Measurements from ENCODE around the gene ECHS1.

The ECHS1 gene

DNA sequence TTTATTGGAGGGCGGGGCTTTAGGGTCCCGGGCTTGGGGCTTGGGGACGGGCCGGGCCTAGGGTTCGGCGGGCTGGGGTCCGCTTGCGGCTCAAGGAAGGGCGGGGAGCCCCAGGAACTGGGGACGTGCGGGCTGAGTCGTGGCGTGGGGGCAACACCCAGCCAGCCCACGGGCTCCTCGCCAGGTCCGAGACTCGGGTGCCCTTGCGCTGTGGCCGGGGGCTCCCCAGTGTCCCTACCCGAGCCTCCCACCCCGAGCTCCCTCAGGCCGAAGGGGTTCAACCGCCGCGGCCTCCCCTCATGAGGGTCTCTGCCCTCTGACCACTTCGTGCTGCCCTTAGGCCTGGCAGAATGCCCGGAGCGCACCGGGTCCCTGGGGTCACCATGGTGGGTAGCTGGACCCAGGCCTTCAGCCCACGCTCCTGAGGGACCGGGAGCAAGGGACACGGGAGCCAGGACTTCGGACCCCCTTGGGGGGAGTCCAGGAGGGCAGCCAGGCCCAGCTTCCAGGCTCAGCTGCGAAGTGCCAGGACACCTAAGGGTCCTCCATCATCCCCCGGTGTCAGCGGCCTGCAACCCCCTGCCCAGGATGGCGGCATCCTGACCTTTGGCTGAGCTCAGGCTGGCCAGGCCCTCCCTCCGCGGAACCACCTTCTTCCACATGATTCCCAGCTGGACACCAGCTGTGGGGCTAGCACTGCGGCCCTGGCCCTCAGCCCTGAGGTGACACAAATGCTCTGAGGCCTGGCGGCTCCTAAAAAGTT, 14.8 kb downstream of the ECHS1 start:
- DNase-seq (ENCODE audit: low spot score) = no peak

DNA sequence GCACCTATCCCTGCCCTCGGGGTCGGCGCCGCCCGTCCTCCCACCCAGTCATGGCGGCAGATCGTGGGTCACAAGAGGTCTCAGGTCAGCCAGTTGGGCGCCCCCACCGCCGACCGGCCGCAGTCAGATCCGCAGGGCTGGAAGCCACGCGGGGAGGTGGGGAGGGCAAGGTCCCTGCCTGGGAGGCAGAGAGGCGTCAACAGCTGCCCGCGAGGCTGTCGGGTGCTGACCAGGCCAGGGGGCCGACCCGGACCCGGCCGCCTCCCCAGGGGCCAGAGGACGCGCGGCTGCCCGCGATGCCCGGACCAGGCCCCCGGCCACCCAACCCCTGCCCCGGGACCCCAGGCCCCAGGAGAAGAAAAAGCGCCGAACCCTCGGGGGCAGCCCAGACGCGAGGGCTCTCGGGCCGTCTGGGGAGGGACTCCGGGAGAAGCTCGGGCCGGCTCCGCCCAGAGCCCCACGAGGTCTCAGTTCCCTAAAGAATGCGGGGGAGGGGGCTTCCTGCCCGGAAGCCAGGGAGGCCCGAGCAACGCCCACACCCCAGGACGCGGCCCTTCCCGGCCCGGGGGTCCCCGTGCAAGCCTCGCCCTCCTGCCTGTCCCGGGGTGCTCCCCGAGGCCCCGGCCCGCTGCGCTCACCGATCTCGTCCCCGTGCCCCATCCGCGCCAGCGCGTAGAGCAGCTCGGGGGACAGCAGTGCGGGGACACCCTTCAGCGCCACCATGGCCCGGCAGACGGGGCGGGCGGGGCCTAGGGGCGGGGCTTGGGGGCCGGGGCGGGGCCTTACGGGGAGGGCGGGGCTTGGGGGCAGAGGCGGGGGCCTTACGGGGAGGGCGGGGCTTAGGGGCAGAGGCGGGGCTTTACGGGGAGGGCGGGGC, 15.6 kb downstream of the ECHS1 start, which contains the start of gene FUOM:
Gene FUOM, minus strand, starts transcription at position 735 of the 877 bp plus-strand sequence. Its CDS starts 12 bp downstream, at position 723.
- DNase-seq (ENCODE audit: low spot score) = no peak

DNA sequence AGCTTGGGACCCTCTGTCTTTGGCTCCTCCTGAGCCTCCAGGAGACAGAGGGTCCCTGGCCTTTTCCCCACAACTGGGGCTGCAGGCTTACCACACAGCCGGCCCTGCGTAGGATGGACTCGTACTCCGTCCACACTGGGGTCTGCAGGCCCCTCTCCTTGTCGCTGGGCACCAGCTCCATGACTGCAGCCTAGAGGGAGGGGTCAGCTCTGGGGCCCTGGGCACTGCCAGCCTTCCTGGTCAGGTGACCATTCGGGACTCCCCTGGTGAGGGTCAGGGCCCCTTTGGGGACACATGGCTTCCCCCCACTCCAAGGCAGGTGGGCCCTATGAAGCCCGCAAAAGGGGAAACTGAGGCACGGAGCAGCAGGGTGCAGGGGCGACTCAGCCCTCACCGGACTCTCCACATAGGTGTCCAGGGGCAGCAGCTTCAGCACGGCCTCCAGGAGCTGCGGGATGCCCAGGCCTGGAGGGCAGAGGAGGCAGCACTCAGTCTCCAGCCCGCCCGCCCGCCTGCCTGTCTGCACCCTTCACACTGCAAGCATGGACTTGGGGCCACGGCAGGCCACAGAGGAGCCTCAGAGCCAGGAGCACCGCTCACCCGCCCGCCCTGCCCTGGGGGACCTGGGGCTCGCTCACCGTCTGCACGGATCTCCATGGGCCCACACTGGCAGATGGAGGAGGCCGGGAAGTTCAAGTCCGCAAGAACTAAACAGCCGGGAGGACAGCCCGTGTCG, 16.4 kb downstream of the ECHS1 start:
- no peak for DNase-seq (ENCODE audit: low spot score)

DNA sequence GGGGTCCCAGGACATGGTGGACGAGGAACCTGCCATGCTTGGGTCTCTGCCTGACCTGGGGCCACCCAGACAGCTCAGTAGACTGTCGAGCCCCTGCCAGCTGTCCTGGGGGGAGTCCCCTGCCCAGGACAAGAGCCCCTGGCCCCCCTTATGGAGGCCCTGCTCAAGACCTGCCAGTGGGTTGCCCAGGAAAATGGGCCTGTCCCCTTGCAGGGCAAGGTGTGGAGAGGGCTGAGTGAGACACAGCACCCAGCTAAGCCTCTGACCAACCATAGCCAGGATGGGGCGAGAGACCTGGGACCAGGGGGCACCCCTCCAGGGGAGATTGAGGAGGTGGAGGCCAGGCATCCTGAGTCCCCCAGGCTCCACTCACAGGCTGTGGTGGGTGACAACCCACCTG, 17.2 kb downstream of the ECHS1 start:
- no peak for DNase-seq (ENCODE audit: low spot score)

DNA sequence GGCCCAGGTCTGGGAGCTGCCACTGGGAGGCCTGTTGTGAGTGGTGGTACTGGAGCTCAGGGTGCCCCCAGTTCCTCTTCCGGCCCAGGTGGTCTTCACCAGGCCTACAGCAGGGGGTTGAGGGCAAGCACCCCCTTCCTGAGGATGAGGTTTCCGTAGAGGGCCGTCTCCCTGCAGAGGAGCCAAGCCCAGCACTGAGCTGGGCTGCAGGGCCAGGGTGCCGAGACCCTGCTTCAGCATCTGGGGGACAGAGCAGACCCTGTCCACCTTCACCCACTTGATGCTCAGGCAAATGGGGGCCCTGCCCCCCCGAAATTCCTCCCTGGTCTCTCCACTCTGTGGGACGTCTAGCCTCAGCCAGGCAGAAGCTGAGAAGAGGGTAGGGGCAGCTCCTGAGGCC, 17.9 kb downstream of the ECHS1 start:
- no peak for DNase-seq (ENCODE audit: low spot score)

DNA sequence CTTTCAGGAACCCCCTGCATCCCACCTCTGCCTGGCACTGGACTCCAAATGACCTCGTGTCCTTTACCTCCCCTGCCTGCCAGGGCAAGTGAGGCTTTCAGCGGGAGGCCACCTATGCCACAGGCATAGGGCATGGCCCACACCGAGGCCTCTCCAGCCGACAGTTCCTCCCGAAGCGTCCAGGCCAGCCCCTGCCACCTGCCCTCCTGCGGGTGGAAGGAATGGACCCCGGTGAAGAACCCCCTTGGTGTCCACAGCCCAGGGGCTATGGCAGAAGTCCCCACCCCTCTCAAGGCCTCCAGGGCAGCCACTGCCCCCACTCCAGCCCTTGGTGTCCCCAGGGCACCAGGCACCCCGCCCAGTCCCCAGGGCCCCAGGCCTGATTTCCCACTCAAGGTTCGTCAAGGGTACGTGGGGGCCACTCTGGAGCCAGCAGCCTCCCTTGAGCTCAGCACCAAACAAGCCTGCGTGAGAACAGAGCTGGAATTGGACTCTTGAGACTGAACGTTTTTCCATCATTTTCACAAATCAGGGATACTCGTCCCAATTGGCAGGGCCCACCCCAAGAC, 18.4 kb downstream of the ECHS1 start:
- DNase-seq (ENCODE audit: low spot score) = no peak

DNA sequence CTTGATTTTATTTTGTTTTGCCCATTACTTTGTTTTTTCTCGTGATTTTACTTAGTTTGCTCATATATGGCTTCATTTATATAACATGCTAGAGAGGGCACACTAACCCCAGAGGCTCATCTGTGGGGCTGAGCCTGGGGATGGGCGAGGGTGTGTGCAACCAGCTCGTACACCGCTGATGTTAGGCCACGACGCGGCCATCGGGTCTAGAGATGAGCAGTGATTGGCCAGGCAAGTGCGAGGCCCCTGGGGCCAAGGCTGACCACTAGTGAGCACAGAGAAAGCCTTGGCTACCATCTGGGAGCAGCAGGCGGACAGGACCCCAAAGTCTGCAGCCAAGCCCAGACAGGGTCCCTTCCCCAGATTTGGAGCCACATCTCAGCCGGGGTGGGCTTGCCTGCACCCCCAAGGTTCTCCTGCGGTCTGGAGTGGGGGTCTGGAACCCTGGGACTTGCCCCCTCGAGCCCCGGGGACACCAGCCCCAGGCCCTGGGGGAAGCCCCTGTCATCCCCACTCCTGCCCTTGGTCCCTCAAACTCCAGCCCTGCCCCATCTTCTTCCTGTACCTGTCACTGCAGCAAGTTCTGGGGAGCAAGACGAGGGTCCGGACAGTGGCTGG, 19.1 kb downstream of the ECHS1 start:
- DNase-seq (ENCODE audit: low spot score) = no peak

DNA sequence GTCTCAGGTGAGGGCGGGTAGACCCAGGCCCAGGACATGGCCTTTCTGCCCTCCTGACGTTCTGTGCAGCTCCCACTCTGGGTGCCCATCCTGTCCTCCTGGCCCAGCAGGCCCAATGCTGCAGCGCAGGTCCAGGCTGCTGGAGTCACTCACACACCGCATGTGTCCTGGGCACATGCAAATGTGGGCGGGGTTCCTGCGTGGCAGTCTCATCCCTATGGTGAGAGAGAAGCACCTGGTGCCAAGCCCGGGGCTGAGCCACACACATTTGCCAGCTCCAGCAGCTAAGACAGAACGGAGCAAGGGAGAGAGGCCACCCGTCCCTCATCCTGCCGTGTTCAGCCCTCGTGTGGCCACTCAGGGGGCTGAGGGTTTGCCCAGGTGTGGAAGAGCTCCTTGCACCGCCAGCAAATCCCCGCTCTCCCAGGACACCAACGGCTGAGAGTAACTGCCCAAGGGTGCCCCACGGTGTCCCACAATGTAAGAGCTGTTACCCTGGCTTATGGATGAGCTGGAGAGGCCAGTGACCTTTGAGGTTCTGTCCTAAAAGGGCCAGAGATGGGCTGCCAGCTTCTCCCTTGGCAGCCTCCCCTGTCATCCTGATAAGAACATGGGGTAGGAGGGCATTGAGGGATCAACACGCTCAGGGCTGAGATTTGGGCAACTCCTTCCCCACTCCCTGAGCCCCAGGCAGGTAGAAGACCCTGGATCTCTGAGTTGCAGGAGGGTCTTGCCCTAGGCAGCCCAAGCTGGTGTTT, 19.8 kb downstream of the ECHS1 start:
- no peak for DNase-seq (ENCODE audit: low spot score)

DNA sequence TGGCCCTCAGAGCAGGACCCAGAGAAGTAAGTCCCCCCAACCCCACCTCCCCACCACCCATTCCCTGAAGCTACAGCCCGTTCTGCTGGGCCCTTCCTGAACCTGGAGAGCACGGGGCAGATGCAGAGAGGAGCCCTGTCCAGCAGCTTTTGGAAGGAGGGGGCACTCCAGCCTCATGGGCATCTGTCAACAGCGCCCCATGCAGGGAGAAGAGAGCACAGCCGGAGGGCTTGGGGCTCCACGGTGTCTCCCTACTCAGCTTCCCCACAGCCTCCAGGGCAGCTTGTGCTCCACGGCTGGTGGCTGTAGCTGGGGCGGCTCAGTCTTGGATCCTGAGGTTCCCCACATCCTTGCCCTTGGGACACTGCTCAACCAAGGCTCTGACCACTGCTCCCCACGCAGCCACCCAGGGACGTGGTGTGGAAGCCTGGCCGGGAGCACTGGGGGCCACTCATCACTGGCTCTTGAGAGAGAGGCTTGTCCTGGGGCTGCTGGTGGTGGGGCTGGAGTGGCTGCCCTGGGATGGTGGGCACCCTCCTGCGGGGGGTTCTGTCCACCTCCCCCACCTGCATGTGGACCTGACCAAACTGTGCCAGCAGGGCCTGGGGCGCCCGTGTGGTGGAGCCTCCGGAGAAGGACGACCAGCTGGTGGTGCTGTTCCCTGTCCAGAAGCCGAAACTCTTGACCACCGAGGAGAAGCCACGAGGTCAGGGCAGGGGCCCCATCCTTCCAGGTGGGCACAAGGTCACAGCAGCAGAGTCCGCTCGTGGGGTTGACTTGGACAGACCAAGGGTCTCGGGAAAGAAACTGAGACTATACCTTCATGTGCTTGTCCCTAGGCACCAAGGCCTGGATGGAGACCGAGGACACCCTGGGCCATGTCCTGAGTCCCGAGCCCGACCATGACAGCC, 21.5 kb downstream of the ECHS1 start:
- no peak for DNase-seq (ENCODE audit: low spot score)

DNA sequence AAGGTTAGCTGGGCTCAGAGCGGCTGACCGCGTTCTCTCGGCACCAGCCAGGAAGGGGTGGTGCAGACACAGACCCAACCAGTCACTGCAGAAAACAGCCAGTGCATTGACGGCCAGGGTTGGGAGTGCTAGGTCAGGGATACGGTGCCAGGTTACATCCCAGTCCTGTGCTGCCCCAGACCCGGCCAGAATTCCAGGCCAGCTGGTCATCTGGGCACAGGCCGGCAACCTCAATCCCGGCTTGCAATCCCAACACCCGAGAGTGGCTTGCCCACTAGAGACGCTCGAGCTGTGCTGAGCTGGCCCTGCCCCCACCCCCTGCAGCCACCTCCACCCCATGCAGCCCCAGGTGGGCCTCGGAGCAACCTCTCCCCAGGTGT, 22.2 kb downstream of the ECHS1 start:
- DNase-seq (ENCODE audit: low spot score) = no peak

DNA sequence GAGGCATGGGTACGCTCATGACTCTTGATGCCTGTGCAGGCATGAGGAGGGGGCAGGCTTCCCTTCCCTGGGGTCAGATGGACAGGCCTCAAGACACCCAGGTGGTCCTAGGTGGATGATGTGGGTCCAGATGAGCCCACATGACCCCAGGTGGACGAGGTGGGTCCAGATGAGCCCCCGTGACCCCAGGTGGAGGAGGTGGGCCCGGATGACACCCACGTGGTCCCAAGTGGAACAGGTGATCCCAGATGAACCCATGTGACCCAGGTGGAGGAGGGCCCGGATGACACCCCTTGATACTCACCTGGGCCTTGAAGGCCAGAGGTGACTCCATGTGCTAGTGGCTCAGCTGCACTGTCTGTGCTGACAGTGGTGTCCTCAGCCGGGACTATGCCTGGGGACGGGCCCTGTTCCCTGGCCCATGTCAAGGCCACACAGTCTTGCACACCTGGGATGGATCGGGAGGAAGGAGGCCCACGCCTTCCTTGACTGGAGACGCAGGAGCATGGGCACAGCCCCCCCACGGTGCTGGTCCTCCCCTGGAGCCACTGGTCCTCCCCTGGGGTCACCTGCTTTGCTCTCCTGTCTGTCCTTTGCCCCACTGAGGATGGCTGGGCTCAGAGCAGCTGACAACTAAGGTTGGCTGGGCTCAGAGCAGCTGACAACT, 22.7 kb downstream of the ECHS1 start:
- DNase-seq (ENCODE audit: low spot score) = no peak

DNA sequence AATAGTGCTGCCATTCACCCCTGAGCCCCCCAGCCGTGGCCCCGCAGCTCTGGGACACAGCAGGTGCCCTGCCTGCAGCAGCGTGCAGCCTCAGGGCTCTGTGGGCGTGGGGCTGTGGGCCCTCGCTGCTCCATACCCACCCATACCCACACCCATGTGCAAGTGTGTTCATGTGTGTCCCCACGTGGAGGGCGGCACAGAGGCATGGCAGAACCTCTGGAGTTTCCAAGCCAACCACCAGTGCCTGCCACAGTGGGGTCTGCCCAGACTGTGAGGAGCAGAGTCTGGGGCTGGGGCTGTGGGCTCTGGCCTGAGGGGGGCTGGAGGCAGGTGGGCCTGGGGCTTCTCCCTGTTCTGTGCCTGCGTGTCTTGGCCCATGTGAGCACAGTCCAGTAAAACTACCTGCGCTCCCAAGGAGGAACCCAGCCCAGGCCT, 23.6 kb downstream of the ECHS1 start:
- no peak for DNase-seq (ENCODE audit: low spot score)

DNA sequence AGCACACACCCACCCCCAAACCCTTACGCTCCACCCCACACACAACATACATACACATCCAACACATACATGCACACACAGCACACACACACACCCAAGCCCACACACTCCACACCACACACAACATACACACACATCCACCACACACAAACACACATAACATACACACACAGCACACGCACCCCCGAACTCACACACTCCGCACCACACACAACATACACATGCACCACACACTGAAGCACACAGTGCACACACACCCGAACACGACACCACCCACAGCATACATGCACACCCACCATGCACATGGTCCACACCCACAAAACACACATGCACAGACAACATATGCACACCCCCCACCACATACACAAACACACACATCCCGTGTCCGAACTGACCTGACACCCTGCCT, 24.0 kb downstream of the ECHS1 start:
- DNase-seq (ENCODE audit: low spot score) = no peak

DNA sequence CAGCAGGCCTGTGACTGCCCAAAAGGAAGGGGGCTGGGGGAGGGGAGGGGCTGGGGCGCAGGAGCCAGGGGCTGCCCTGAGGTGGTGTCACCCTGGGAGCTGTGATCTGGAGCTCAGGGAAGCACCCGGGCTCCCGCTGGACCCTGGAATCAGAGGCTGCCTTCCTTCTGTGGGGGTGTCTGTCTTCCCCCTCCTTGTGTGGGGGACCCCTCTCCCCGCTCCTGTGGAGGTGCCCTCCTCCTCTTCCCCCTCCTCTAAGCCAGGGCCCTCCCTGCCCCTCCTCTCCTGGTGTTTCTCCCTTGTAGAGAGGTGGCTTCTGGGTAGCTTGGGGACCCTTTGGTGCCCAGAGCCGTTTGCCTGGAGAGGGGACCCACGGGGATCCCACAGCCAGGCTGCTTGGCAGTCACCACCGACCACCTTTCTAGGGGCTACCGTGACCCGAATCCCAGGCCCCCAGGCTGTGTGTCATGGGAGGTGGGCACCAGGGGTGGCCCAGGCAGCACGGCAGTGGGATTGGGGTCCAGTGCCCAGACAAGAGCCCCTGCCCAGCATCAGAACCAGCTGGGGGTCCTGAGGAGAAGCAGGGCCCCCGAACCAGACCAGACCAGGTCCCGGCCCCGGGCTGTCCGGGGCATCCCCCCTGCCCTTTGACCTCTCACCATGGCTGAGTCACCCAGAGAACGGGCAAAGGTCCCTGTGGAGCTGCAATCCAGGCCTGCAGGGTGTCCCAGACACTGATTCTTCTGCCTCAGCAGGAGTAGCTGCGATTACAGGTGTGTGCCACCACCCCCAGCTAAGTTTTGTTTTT, 25.2 kb downstream of the ECHS1 start:
- DNase-seq (ENCODE audit: low spot score) = no peak

DNA sequence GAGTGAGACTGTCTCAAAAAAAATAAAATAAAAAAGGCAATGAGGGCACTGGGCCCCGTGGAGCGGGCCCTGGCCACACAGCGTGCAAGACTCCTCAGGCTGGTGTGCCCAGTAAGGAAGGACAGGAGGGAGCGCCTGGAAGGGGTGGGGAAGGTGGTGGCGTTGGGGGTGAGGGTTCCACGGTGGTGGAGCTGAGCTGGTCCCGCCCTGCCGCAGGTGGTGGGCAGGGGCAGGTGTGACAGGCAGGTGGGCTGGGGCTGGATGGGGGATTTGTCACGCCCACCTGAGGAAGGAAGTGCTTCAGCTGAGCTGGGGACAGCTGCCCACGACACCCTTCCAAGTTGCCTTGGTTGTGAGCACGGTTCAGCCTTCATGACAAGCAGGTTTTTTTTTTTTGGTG, 26.7 kb downstream of the ECHS1 start:
- no peak for DNase-seq (ENCODE audit: low spot score)

DNA sequence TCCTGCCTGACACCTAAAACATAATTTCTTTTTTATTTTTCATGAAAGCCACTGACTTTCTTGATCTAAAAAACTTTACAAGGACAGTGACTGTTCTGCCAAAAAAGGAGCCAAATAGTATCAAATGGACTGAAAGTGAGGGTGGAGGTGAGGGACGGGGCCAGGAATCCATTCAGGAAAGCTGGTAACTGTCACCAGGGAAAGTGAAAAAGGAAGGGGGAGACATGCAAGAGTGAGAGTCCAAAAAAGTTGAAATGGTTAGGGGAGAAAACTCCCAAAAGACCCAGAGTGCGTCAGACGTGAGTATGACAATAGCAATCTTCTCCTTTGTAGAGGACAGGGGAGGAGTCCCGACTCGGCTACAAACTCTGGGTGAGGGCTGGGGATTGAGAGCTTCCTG, 28.9 kb downstream of the ECHS1 start:
- DNase-seq (ENCODE audit: low spot score) = no peak

DNA sequence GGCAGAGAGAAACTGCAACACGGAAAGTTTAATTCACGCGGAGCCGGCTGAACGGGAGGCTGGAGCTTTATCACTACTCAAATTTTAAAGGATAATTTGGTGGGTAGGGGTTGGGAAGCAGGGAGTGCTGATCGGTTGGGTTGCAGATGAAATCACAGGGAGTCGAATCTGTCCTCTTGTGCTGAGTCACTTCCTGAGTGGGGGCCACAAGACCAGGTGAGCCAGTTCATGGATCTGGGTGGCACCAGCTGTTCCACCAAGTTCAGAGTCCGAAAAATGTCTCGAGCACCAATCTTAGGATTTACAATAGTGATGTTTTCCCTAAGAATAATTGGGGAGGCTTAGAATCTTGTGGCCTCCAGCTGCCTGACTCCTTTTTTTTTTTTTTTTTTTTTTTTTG, 29.6 kb downstream of the ECHS1 start:
- no peak for DNase-seq (ENCODE audit: low spot score)

DNA sequence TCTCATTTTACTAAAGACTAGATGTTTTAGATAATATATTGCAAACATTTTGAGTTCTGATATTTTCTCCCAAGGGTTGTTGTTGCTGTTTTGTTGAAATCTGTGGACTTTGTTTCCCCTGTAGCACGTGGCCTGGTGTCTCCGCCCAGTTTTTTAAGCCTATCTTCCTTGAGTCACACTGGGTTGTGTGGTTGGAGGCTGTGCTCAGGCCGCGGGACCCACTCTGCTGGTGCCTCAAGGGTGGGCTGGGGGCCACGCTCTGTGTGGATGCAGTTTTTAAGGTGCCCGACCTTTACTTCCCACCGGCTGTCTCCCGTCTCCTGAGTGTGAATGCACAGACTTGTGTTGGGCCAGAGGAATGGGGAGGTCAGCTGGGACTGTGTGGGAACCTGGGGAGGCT, 30.2 kb downstream of the ECHS1 start:
- no peak for DNase-seq (ENCODE audit: low spot score)

DNA sequence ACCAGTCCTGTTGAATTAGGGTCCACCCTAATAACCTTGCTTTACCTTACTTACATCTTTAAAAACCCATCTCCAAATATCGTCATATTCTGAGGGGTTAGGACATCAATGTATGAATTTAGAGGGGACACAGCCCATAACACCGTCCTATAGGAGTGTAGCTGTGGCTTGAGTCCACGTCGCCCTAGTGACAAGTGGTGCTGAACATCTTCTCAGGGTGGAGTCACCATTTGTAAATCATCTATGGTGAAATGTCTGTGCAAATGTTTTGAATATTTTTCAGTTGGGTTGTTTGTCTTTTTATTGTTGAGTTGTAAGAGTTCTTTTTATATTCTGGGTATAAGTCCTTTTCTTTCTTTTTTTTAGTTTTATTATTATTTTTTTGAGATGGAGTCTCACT, 31.2 kb downstream of the ECHS1 start:
- no peak for DNase-seq (ENCODE audit: low spot score)

Data from left forelimb (tissue), 1 donor.